ENCODE results near the gene ACRBP. TPM values are rescaled to one million over a fixed set of nuclear protein-coding genes. Genes with fewer than 3 reads are reported as not detected.

The ACRBP gene
- total RNA-seq, 1 donor from 2014 or later, result 0.37 TPM

GRCh38 chr12:6608592-6609281 lies 38.5 kb downstream of the ACRBP start:
- no peak for DNase-seq (ENCODE audit: low spot score)
- Mint-ChIP-seq H3K4me3 (ENCODE audit: unreplicated experiment) (no peak overlapping the region), H3K27ac (ENCODE audit: unreplicated experiment) (no peak overlapping the region), H3K9me3 (ENCODE audit: low read depth) (no peaks in the 10 kb centered on the region), H3K27me3 (ENCODE audit: low read depth) (no peaks in the 10 kb centered on the region), H3K36me3 (ENCODE audit: low read depth) (peaks cover 1% of the 10 kb centered on the region), H3K4me1 (ENCODE audit: low read depth) (peaks cover 46% of the 10 kb centered on the region)
- no peak for TF ChIP-seq CTCF (IDR thresholded peaks at IDR 0.05)

DNA sequence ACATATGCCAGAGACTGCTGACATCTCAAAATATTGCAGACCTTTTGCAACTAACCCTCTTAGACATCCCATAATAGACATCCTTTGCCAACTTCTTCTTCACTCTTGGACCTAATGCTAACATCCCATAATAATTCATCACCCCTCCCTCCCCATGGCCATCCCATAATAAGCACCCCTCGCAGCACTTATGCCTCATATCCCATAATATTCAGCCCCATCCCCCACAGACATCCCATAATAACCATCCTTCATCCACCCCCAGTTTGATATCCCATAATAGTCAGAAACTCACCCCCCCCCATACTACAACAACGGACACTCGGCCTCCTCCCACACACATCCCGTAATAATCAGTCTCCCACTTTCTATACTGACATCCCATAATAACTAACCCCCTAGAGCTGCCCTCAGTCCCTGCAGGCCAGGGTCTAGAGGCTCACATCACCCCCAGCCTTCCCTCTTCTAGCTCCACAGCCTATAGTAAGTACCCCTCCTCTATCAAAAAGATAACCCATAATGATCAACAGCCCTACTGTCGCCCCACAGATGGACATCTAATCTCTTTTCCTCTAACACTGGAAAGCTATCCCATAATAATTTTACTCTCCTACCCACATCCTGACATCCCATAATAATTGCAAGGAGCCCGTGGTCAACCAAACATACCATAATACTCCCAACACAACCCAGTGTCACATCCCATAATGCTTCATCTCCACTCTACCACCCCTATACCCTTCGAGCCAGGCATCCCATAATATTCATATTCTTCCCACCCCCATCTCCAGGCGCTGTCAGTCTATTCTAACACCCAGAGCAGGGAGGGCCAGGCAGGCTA lies 39.3 kb downstream of the ACRBP start:
- Mint-ChIP-seq H3K27ac (ENCODE audit: unreplicated experiment) (no peak overlapping the region), H3K4me1 (ENCODE audit: low read depth) (peaks cover 48% of the 10 kb centered on the region)
- no peak for DNase-seq (ENCODE audit: low spot score)

DNA sequence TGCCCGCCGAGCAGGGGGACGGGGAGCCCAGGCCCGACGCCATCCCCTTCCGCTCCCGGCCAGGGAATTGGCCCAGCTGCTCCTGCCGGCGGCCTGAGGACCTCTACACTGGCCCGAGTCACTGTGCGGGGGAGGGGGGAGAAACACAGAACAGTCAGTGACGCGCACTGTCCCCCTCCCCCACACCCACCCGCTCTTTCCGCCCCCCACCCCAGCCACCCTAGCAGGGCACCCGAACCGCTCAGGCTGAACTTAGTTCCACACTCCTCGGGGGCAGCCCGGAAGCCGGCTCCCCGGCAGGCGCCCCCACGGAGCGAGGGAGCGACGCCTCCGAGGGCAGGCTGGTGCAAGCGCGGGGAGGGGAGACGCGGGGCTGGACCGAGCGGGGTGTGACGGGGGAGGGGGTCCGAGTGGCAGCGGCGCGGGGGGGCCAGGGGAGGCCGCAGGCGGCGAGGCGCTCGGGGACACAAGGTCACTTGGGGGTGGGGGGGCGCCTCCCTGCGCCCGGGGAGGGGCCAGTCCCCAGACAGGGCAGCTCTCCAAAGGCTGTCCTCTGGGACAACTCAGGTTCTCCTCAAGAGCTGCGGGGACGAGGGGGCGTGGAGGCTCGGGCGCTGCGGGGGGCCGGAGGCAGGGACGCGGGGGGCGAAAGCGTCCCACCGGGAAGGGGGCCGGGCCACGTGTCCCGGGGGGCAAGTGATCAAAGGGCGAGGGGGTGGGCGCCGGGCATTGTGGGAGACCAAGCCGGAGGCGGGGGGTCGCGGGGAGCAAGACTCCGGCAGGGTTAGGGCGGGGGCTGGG lies 40.7 kb downstream of the ACRBP start:
- TF ChIP-seq CTCF (IDR thresholded peaks at IDR 0.05), result no peak
- Mint-ChIP-seq H3K9me3 (ENCODE audit: low read depth) (no peaks in the 10 kb centered on the region), H3K36me3 (ENCODE audit: low read depth) (peaks cover 7% of the 10 kb centered on the region), H3K4me3 (ENCODE audit: unreplicated experiment) (peak overlapping the region; percentile 89), H3K4me1 (ENCODE audit: low read depth) (peaks cover 45% of the 10 kb centered on the region), H3K27ac (ENCODE audit: unreplicated experiment) (peak overlapping the region; percentile 84), H3K27me3 (ENCODE audit: low read depth) (no peaks in the 10 kb centered on the region)
- no peak for DNase-seq (ENCODE audit: low spot score)

More for the DNA sequence above, 39.3 kb downstream of the ACRBP start:
- no peak for TF ChIP-seq CTCF (IDR thresholded peaks at IDR 0.05)
- H3K36me3 Mint-ChIP-seq (ENCODE audit: low read depth), result peaks cover 2% of the 10 kb centered on the region
- no peaks in the 10 kb centered on the region for H3K9me3 Mint-ChIP-seq (ENCODE audit: low read depth)
- no peak overlapping the region for H3K4me3 Mint-ChIP-seq (ENCODE audit: unreplicated experiment)
- no peaks in the 10 kb centered on the region for H3K27me3 Mint-ChIP-seq (ENCODE audit: low read depth)

- peaks cover 41% of the 10 kb centered on the region for H3K4me1 Mint-ChIP-seq (ENCODE audit: low read depth)
- no peaks in the 10 kb centered on the region for H3K9me3 Mint-ChIP-seq (ENCODE audit: low read depth)
- peak overlapping the region; percentile 89 for H3K4me3 Mint-ChIP-seq (ENCODE audit: unreplicated experiment)
- H3K27me3 Mint-ChIP-seq (ENCODE audit: low read depth), result no peaks in the 10 kb centered on the region
- no peak for DNase-seq (ENCODE audit: low spot score)
- peak; percentile 13 for TF ChIP-seq CTCF (IDR thresholded peaks at IDR 0.05)
- peaks cover 15% of the 10 kb centered on the region for H3K36me3 Mint-ChIP-seq (ENCODE audit: low read depth)
- peak overlapping the region; percentile 84 for H3K27ac Mint-ChIP-seq (ENCODE audit: unreplicated experiment)
Measured at GRCh38 chr12:6605421-6606330, 41.6 kb downstream of the ACRBP start.

Measured in chondrocyte (in vitro differentiated cells).